GM10248 (cell line): ENCODE data around the gene SLC7A4.

ENCODE experiments used
- CTCF ChIA-PET: fragments of 300-600 bp; sonication (Branson Sonifier 250); formaldehyde crosslinking; extraction: SDS; loops from one replicate; lab custom pipeline; 2021; ENCODE audit warnings: antibody characterized with exemption; lab: Yijun Ruan, JAX
- POLR2A ChIA-PET: fragments of 350-650 bp; sonication (Branson Sonifier 250); formaldehyde crosslinking; extraction: SDS; loops from one replicate; lab custom pipeline; 2020; ENCODE audit warnings: antibody characterized with exemption; lab: Yijun Ruan, JAX
- DNase-seq: peaks from one replicate; pipeline ENCODE4 v3.0.0; 2012; ENCODE audit errors: extremely low spot score
- TF ChIP-seq, protein P1 (sequence below): IDR thresholded peaks from 2 replicates; pipeline ENCODE4 v1.5.1; 2012; ENCODE audit warnings: mild to moderate bottlenecking, low read depth; ENCODE audit errors: extremely low read depth, missing control alignments, control extremely low read depth

The SLC7A4 gene

GRCh38 chr22:21028277-21029251 is 3.8 kb downstream of the SLC7A4 start:
- CTCF ChIA-PET = interaction anchor here (0.8 kb wide), 1 partner anchor 8 kb away, joined by 3 read pairs; no protein-coding TSS in a partner anchor
- DNase-seq = no peak
- TF ChIP-seq, protein P1, sequence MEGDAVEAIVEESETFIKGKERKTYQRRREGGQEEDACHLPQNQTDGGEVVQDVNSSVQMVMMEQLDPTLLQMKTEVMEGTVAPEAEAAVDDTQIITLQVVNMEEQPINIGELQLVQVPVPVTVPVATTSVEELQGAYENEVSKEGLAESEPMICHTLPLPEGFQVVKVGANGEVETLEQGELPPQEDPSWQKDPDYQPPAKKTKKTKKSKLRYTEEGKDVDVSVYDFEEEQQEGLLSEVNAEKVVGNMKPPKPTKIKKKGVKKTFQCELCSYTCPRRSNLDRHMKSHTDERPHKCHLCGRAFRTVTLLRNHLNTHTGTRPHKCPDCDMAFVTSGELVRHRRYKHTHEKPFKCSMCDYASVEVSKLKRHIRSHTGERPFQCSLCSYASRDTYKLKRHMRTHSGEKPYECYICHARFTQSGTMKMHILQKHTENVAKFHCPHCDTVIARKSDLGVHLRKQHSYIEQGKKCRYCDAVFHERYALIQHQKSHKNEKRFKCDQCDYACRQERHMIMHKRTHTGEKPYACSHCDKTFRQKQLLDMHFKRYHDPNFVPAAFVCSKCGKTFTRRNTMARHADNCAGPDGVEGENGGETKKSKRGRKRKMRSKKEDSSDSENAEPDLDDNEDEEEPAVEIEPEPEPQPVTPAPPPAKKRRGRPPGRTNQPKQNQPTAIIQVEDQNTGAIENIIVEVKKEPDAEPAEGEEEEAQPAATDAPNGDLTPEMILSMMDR = no peak
- POLR2A ChIA-PET = no interaction called here

DNA sequence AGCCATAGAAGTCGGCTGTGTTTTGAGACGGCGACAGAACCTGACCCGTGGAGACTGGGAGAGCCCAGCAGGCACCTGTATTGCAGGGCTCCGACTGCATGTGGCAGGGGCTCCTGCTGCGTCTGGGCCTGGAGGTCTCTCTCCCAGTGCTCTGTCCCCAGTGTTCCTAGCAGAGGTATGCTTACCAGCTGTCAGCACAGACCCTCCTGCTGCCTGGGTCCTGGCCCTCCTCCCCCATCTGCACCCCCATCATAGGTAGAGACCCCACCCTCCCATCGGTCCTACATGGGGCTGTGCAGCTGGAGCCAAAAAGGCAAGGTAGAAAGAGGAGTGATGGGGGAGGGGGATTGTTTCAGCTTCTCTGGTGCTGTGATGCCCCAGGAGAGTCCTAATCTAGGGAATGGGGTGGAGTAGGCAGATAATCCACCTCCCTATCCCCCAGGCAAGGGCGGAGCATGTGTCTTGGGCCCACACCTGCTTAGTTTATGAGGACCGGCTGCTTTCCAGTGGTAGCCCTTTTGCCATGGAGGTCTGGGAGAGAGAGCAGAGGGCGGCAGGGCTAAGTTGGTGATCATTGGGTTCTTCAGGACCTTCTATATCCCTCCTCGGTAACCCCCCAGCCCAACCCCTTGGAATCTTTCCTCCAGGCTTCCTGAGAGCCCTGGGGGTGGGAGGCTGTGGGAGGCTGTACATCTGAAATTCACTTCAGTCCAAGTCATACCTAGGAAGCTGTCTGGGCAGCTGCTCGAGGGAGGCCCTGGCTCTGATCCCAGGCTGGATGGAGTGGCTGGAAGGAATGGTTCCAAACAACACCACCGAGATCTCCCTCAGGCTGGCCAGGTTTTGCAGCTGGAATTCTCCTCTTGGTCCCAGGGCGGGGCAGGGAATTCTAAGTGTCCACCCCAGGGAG is 5.3 kb downstream of the SLC7A4 start:
- no peak for DNase-seq
- ChIA-PET POLR2A (no interaction called here), CTCF (no interaction called here)
- TF ChIP-seq, protein P1 = no peak

DNA sequence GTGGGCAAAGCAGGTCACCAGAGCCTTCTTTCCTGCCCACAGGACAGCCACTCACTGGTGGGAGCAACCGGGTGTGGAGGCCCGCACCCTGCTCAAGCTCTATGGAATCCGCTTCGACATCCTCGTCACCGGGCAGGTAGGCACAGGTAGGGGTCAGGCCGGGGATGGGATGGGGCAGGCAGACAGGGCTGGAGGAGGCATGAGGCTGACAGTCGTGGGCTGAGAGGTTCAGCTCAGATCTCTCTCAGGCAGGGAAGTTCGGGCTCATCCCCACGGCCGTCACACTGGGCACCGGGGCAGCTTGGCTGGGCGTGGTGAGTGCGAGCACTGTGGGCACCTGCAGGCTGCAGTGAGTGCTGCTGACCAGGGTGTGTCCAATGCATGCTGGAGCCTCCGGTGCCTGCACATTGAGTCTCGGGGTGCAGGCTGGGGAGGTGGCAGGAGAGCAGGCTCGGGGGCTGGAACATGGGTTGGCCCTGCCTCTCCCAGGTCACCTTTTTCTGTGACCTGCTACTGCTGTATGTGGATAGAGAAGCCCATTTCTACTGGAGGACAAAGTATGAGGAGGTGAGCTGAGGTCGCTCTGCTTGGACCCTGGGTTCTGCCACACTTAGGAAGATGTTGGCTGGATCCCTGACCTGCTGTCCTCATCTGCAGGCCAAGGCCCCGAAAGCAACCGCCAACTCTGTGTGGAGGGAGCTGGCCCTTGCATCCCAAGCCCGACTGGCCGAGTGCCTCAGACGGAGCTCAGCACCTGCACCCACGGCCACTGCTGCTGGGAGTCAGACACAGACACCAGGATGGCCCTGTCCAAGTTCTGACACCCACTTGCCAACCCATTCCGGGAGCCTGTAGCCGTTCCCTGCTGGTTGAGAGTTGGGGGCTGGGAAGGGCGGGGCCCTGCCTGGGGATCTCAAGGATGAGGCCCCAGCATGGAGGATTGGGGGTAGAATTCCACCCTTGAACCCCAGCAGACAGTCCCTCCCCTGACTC is 6.3 kb downstream of the SLC7A4 start:
- DNase-seq = no peak
- ChIA-PET CTCF (interaction anchor here (0.6 kb wide), 1 partner anchor 116 kb away, joined by 3 read pairs; no protein-coding TSS in a partner anchor), POLR2A (no interaction called here)
- TF ChIP-seq, protein P1 = no peak

DNA sequence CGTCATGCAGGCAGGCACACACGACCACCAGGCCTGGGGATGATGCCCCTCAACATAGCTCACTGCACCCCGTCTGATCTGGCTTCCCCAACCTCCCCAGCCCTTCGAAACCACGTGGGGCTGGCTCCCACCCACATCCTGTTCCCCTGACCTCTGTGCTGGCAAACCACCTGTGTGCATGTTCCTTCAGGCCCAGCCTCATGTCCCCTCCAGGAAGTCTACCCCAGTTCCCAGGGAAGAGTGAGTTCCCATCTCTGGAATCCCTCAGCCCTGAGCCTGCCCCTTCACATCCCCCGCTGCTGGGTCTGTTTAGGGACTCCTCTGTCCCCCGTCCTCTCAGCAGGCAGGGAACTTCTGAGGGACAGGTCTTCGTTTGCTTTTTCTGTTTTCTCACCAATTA is 7.1 kb downstream of the SLC7A4 start:
- ChIA-PET CTCF (interaction anchor here (0.6 kb wide), 1 partner anchor 116 kb away, joined by 3 read pairs; no protein-coding TSS in a partner anchor), POLR2A (no interaction called here)
- no peak for DNase-seq
- TF ChIP-seq, protein P1 = no peak

DNA sequence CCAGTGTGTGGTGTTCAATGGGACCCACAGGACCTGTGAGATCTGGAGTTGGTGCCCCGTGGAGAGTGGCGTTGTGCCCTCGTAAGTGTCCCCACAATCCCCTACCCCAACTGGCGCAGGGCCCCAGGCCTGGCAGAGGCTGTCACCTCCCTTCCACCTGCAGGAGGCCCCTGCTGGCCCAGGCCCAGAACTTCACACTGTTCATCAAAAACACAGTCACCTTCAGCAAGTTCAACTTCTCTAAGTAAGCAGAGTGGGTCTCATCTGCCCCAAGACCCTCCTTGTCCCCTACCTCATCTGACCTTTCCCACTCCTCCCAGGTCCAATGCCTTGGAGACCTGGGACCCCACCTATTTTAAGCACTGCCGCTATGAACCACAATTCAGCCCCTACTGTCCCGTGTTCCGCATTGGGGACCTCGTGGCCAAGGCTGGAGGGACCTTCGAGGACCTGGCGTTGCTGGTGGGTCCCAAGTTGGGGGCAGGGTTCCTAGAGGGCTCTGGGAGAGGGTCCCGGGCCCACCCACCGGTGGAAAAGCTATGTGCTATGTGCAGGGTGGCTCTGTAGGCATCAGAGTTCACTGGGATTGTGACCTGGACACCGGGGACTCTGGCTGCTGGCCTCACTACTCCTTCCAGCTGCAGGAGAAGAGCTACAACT is 9.3 kb downstream of the SLC7A4 start:
- POLR2A ChIA-PET = no interaction called here
- TF ChIP-seq, protein P1 = peak; percentile 4
- CTCF ChIA-PET = no interaction called here
- no peak for DNase-seq
